Mononuclear cell (primary cell): Measurements from ENCODE around the gene PHAF1. TPM values are rescaled to one million over a fixed set of nuclear protein-coding genes. Genes with fewer than 3 reads are reported as not detected.

Experiments
- H3K27me3 ChIP-seq: 2 replicates; pipeline ENCODE4 v1.6.0; 2011; ENCODE audit warnings: low read length, control low read depth; ENCODE audit not compliant: insufficient read depth
- H3K4me1 ChIP-seq: 2 replicates; pipeline ENCODE4 v1.5.1; 2011; ENCODE audit warnings: mild to moderate bottlenecking, low read length, control low read depth; ENCODE audit not compliant: insufficient read depth
- H3K4me3 ChIP-seq: 2 replicates; pipeline ENCODE4 v1.5.1; 2011; ENCODE audit warnings: mild to moderate bottlenecking, low read length, moderate library complexity
- H3K9me3 ChIP-seq: 2 replicates; pipeline ENCODE4 v1.5.1; 2011; ENCODE audit warnings: low read depth, mild to moderate bottlenecking, control low read depth, low read length
- total RNA-seq: library from RNA; depleted of rRNA; stranded (reverse); fragments of >200 nt; gene quantifications from one replicate; pipeline ENCODE4 v1.2.3, GENCODE V29; 2012

PHAF1 gene
- total RNA-seq, 1 donor: 32.5 TPM

GRCh38 chr16:67184995-67185650, 75.4 kb downstream of the PHAF1 start:
- no peaks in the 10 kb centered on the region for H3K9me3 ChIP-seq
- H3K27me3 ChIP-seq: no peaks in the 10 kb centered on the region
- H3K4me1 ChIP-seq: peaks cover 33% of the 10 kb centered on the region
- peak overlapping the region; percentile 71 for H3K4me3 ChIP-seq

- H3K27me3 ChIP-seq: no peaks in the 10 kb centered on the region
- peaks cover 33% of the 10 kb centered on the region for H3K4me1 ChIP-seq
- no peaks in the 10 kb centered on the region for H3K9me3 ChIP-seq
- peak overlapping the region; percentile 71 for H3K4me3 ChIP-seq
Measured at GRCh38 chr16:67185651-67186134, 76.0 kb downstream of the PHAF1 start.

DNA sequence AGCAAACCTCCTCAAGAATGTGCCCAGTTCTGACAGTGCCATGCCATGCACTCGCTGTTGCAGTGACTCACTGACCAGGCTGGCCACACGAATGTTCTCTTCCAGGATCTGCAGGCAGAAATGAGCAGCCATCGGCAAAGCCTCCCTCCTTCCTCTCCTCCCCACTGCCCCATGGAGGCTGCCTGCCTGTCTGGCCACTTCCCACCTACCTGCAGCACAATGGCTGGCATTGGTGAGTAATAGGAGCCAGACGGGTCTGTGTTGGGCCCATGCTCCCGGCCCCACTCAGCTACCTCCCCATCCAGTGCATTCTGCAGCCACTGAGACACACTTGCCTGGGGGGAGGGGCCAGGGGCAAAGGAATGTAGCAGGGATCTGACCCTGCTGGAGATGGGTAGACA, 76.8 kb downstream of the PHAF1 start:
- H3K27me3 ChIP-seq: no peaks in the 10 kb centered on the region
- no peaks in the 10 kb centered on the region for H3K9me3 ChIP-seq
- no peak overlapping the region for H3K4me3 ChIP-seq
- peaks cover 36% of the 10 kb centered on the region for H3K4me1 ChIP-seq

DNA sequence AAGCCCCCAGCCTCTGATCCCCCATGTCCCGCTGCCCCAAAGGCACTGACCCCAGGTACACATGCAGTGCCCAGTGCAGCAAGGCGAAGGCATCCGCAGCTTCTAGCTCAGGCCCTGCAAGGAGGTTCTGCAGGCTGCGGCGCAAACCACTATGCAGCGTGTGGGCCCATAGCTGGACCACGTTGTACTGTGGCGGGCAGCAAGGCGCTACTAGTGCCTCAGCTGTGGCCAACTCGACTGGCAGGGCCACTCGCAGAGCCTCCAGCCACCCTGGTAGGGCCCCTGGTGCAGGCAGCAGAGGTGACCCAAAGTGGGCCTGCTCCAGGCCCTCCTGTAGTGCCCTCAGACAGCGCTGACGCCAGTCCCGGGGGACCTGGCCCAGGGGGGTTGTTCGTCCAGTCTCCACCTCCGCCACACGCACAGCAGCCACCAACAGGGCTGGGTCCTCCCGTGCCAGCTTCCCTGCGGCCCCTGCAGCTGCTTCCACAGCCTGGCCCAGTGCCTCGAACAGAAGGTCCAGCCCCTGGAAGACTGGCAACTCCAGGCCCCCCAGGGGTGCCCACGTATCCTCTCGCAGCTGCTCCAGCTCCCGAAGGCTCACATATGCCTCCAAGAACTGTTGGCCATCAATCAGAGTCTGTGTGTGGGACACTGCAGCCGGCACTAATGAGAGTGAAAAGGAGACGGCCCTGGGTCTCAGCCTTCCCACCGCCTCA, 77.6 kb downstream of the PHAF1 start:
- peaks cover 39% of the 10 kb centered on the region for H3K4me1 ChIP-seq
- no peaks in the 10 kb centered on the region for H3K27me3 ChIP-seq
- H3K4me3 ChIP-seq: no peak overlapping the region
- no peaks in the 10 kb centered on the region for H3K9me3 ChIP-seq

DNA sequence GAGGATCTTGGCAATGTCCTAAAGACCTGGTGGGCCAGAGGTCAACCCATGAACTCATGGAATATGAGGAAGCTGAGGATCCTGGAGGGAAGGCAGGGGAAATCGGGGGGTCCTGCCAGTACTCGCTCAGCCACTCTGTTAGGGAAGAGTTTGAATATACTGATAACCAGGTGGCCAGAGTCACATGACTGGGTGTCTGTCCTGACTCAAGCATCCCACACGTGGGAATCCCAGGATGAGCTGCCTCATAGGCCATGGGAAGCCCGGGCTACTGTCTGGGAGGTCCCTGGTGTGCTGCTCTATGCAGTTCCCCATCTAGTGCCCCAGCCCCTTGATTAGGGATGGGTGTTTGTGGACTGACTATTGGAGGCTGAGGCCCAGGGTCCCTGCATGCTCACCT, 78.6 kb downstream of the PHAF1 start:
- Histone ChIP-seq H3K4me3 (no peak overlapping the region), H3K9me3 (no peaks in the 10 kb centered on the region), H3K27me3 (no peaks in the 10 kb centered on the region), H3K4me1 (peaks cover 39% of the 10 kb centered on the region)

DNA sequence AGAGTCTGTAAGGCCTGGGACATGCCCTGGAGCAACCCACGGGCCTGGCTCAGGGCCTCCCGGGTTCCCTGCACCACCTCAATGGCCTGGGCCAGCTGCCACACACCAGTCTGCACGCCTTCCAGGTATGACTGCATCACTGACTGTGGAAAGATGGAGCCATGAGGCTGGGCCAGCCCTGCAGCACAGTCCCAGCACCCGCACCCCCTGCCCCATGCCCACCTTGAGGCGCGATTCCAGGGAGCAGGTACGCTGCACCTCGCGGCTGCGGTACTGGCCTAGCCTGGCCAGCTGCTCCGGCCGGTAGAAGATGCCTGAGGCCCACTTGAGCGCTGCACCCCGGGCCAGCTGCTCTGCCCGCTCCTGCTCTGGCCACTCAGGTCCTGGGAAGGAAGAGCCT, 79.1 kb downstream of the PHAF1 start:
- Histone ChIP-seq H3K9me3 (no peaks in the 10 kb centered on the region), H3K4me3 (no peak overlapping the region), H3K4me1 (peaks cover 43% of the 10 kb centered on the region), H3K27me3 (no peaks in the 10 kb centered on the region)

- Histone ChIP-seq H3K27me3 (no peaks in the 10 kb centered on the region), H3K4me1 (peaks cover 39% of the 10 kb centered on the region), H3K9me3 (no peaks in the 10 kb centered on the region), H3K4me3 (no peak within 1 kb of the TSS)
Measured at GRCh38 chr16:67190041-67190440, 80.3 kb downstream of the PHAF1 start, which contains the start of gene EXOC3L1. TSS of gene EXOC3L1 (minus strand) at chr16:67190136. CDS start at chr16:67189676, 460 bp downstream.

GRCh38 chr16:67190448-67191399, 81.0 kb downstream of the PHAF1 start:
- Histone ChIP-seq H3K4me3 (no peak overlapping the region), H3K4me1 (peaks cover 32% of the 10 kb centered on the region), H3K9me3 (no peaks in the 10 kb centered on the region), H3K27me3 (no peaks in the 10 kb centered on the region)

DNA sequence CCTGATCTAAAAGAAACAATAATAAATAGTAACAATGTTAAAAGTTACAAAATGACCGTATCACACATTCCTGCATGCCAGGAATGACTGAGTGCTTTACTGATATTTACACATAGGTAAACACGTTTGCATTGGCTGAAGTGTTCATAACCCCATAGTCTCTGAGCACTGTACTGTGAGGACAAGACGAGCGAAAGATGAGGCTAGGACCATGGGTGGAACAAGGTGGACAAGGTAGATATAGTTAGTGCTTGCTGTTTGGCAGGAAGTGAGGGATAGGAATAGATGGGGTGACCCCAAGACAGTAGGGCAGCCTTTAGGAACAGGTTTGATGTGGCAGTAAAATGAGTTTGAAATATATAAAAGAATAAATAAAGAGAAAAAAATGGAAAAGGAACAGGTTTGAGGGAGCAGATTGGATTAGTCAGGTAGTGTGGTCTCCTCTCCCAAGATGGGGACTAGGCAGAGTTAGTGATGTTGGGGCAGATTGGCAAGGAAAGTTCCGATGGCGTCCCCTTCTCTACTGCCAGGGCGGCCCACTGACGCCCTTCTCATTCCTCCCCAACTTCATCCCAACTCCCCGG, 81.8 kb downstream of the PHAF1 start:
- Histone ChIP-seq H3K4me1 (peaks cover 28% of the 10 kb centered on the region), H3K4me3 (peak overlapping the region; percentile 96), H3K27me3 (no peaks in the 10 kb centered on the region), H3K9me3 (no peaks in the 10 kb centered on the region)

GRCh38 chr16:67191995-67192681, 82.4 kb downstream of the PHAF1 start, which contains the start of gene E2F4:
TSS of gene E2F4 (plus strand) at chr16:67192155. CDS start at chr16:67192228, 73 bp downstream.
- Histone ChIP-seq H3K9me3 (no peaks in the 10 kb centered on the region), H3K27me3 (no peaks in the 10 kb centered on the region), H3K4me1 (peaks cover 28% of the 10 kb centered on the region), H3K4me3 (peak within 1 kb of the TSS; percentile 96)

- no peaks in the 10 kb centered on the region for H3K9me3 ChIP-seq
- H3K4me1 ChIP-seq: peaks cover 28% of the 10 kb centered on the region
- H3K27me3 ChIP-seq: no peaks in the 10 kb centered on the region
- peak overlapping the region; percentile 96 for H3K4me3 ChIP-seq
Measured at GRCh38 chr16:67192781-67193361, 83.1 kb downstream of the PHAF1 start.

DNA sequence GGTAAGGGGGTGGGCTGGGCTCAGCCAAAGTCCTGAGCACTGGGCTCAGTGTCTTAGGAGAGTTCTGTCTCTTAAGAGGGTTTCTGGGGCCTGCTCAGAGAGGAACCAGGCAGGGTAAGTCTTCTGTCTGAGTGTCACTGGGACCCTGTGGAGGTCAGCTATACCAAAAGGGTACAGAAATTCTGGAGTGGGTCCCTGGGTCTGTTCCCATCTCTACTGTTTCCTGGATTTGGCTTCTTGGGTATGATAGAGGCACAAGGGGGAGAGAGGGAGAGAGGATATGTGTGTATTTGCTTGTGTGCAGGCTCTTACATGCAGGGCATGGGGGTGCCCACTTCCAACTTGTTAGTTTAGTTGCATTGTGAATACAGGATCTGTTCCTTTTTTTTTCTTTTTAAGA, 83.8 kb downstream of the PHAF1 start:
- Histone ChIP-seq H3K4me3 (no peak overlapping the region), H3K9me3 (no peaks in the 10 kb centered on the region), H3K27me3 (no peaks in the 10 kb centered on the region), H3K4me1 (peaks cover 28% of the 10 kb centered on the region)

GRCh38 chr16:67194260-67194659, 84.5 kb downstream of the PHAF1 start:
- Histone ChIP-seq H3K4me3 (no peak overlapping the region), H3K9me3 (no peaks in the 10 kb centered on the region), H3K4me1 (peaks cover 28% of the 10 kb centered on the region), H3K27me3 (no peaks in the 10 kb centered on the region)

DNA sequence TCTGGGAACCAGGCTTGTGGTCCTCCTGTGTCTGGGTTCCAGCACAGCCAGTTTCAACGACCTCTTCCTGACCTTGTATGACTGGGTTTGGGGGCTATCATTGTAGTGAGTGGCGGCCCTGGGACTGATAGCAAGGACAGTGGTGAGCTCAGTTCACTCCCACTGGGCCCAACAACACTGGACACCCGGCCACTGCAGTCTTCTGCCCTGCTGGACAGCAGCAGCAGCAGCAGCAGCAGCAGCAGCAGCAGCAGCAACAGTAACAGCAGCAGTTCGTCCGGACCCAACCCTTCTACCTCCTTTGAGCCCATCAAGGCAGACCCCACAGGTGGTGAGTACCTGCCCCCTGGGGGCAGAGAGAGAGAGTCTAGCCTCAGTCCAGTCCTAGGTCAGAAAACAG, 85.9 kb downstream of the PHAF1 start:
- H3K4me3 ChIP-seq: no peak overlapping the region
- peaks cover 28% of the 10 kb centered on the region for H3K4me1 ChIP-seq
- H3K9me3 ChIP-seq: no peaks in the 10 kb centered on the region
- H3K27me3 ChIP-seq: no peaks in the 10 kb centered on the region
